ENCODE measurements around the gene PBXIP1. TPM values are rescaled to one million over a fixed set of nuclear protein-coding genes. Genes with fewer than 3 reads are reported as not detected.

The PBXIP1 gene
- total RNA-seq, 1 experiment from 2014 or later = 21.6 TPM

DNA sequence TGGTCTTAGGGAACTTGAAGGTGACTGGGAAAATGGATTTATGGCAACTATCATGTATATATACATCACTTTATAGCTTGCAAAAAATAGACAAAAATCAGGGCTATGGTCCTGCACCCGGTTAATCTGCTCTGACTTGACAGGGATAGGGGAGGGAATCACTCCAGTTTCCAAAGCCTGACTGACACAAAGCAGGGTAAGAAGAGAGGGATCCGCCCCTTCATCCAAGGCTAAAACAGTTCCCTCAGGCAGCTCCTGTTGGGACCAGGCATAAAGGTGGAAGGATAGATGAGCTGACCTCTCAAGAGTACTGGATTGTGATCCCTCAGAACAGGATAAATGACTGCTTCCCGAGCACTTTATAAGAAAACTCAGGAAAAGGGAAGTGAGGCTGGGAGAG lies 1.4 kb downstream of the PBXIP1 start:
- H3K9ac ChIP-seq (ENCODE audit: extremely low read depth, insufficient read length, low read length) = no peak overlapping the region
- no peaks in the 10 kb centered on the region for H3K27me3 Mint-ChIP-seq (ENCODE audit: low read depth)
- H3K79me2 ChIP-seq (ENCODE audit: insufficient read depth, low read length) = no peaks in the 10 kb centered on the region
- no peak overlapping the region for H3T11ph ChIP-seq (ENCODE audit: low read length)
- peaks cover 48 to 54% of the 10 kb centered on the region in 2 experiments for H3K4me1 Mint-ChIP-seq
- H3K4ac ChIP-seq (ENCODE audit: low read depth, low read length) = no peak overlapping the region; the same call in 1 of the 2 replicates
- peaks cover 4% of the 10 kb centered on the region; the same call in 1 of the 2 replicates for H3K4me1 ChIP-seq (ENCODE audit: insufficient read depth, low read length)
- no peak overlapping the region for H2BK5ac ChIP-seq (ENCODE audit: insufficient read length, low read length)
- H3K56ac ChIP-seq (ENCODE audit: insufficient read length, low read depth, low read length) = no peak overlapping the region
- peak overlapping the region; percentile 83 to 97; a peak in 4 of 5 replicates for H3K4me3 Mint-ChIP-seq
- no peak overlapping the region for H2AK5ac ChIP-seq (ENCODE audit: insufficient read length, low read length)
- H2BK120ac ChIP-seq (ENCODE audit: low read depth, low read length, poor library complexity, severe bottlenecking) = no peak overlapping the region
- H2BK20ac ChIP-seq (ENCODE audit: low read depth, low read length, poor library complexity, severe bottlenecking) = no peak overlapping the region
- no peaks in the 10 kb centered on the region for H3K9me3 ChIP-seq (ENCODE audit: control insufficient read depth, low read depth, low read length)
- no peak overlapping the region for H3K23ac ChIP-seq (ENCODE audit: insufficient read length, low read depth, low read length)
- H3K79me1 ChIP-seq (ENCODE audit: insufficient read depth, low read depth, low read length, poor library complexity, severe bottlenecking) = no peaks in the 10 kb centered on the region
- H4K5ac ChIP-seq (ENCODE audit: insufficient read length, low read depth, low read length) = no peak overlapping the region
- H3K14ac ChIP-seq (ENCODE audit: insufficient read depth, low read length) = peak overlapping the region; percentile 16; the same call in 1 of the 2 replicates
- WGBS (ENCODE audit: extremely low coverage, insufficient read length, low lambda C conversion rate) = no CpG with 5 or more reads among the region's 3 CpGs
- no peak overlapping the region for H4K8ac ChIP-seq (replicated peaks; ENCODE audit: insufficient read length, low read depth, low read length)
- H3K27ac Mint-ChIP-seq = peak overlapping the region in 1 of 3 experiments; percentile 99; a peak in 2 of 7 replicates
- TF ChIP-seq, protein P1, sequence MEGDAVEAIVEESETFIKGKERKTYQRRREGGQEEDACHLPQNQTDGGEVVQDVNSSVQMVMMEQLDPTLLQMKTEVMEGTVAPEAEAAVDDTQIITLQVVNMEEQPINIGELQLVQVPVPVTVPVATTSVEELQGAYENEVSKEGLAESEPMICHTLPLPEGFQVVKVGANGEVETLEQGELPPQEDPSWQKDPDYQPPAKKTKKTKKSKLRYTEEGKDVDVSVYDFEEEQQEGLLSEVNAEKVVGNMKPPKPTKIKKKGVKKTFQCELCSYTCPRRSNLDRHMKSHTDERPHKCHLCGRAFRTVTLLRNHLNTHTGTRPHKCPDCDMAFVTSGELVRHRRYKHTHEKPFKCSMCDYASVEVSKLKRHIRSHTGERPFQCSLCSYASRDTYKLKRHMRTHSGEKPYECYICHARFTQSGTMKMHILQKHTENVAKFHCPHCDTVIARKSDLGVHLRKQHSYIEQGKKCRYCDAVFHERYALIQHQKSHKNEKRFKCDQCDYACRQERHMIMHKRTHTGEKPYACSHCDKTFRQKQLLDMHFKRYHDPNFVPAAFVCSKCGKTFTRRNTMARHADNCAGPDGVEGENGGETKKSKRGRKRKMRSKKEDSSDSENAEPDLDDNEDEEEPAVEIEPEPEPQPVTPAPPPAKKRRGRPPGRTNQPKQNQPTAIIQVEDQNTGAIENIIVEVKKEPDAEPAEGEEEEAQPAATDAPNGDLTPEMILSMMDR (conservative IDR thresholded peaks at IDR 0.05) = no peak
- H3K18ac ChIP-seq (ENCODE audit: insufficient read length, low read depth, low read length) = peak overlapping the region; percentile 52
- H2BK12ac ChIP-seq (ENCODE audit: insufficient read length, low read depth, low read length) = no peak overlapping the region
- no peak overlapping the region for H2AFZ ChIP-seq (ENCODE audit: low read length)
- no peak overlapping the region for H2BK15ac ChIP-seq (ENCODE audit: low read depth, low read length)
- no peak overlapping the region for H3K27ac ChIP-seq (ENCODE audit: insufficient read length, low read depth, low read length)
- H3K4me2 ChIP-seq (ENCODE audit: insufficient read depth, insufficient read length, low read length) = peak overlapping the region; percentile 94
- no peak overlapping the region for H4K91ac ChIP-seq (ENCODE audit: insufficient read length, low read depth, low read length)
- no peaks in the 10 kb centered on the region for H3K27me3 ChIP-seq (ENCODE audit: insufficient read depth, low read length)
- peaks cover 5 to 21% (median 17%) of the 10 kb centered on the region in 3 experiments; a peak in 6 of 7 replicates for H3K36me3 Mint-ChIP-seq (ENCODE audit: insufficient read depth in 1 of 3, low read depth in 3 of 3)
- H3K23me2 ChIP-seq (ENCODE audit: insufficient read length, low read depth, low read length, poor library complexity, severe bottlenecking) = peaks cover 16% of the 10 kb centered on the region
- DNase-seq = no peak
- H4K20me1 ChIP-seq (ENCODE audit: control insufficient read depth, insufficient read depth, insufficient read length) = no peaks in the 10 kb centered on the region
- H3K9me3 Mint-ChIP-seq = no peaks in the 10 kb centered on the region

Measured in H9 (cell line).